ENCODE measurements around the gene RGS3.

The RGS3 gene

DNA sequence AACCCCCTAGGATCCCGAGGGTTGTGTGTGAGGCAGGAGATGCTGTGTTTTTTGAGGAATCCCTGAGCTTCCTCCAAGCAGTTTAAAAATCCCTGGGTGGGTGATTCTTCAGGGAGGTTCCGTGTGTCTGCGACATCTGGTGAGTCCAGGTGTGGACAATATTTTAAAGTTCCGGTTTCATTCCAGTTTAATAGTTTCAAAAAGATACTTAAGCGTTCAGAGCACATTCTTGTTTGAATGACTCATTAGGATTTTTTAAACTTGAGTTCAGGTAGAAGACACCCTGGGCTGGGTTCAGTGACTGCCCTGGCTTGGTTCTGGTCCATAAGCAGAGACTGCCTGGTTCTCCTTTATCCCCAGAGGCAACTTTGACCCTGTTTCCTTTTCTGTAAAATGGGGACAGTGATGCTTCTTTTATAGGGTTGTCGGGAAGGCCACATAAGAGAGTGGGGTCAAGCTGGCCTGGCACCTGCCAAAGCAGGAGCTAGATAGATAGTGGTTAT lies 119.2 kb downstream of the RGS3 start:
- no peak for FAIRE-seq
- no peak for DNase-seq (ENCODE audit: insufficient read length, low spot score)

DNA sequence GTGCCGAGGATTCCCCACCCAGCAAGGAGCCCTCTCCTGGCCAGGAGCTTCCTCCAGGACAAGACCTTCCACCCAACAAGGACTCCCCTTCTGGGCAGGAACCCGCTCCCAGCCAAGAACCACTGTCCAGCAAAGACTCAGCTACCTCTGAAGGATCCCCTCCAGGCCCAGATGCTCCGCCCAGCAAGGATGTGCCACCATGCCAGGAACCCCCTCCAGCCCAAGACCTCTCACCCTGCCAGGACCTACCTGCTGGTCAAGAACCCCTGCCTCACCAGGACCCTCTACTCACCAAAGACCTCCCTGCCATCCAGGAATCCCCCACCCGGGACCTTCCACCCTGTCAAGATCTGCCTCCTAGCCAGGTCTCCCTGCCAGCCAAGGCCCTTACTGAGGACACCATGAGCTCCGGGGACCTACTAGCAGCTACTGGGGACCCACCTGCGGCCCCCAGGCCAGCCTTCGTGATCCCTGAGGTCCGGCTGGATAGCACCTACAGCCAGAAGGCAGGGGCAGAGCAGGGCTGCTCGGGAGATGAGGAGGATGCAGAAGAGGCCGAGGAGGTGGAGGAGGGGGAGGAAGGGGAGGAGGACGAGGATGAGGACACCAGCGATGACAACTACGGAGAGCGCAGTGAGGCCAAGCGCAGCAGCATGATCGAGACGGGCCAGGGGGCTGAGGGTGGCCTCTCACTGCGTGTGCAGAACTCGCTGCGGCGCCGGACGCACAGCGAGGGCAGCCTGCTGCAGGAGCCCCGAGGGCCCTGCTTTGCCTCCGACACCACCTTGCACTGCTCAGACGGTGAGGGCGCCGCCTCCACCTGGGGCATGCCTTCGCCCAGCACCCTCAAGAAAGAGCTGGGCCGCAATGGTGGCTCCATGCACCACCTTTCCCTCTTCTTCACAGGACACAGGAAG lies 120.2 kb downstream of the RGS3 start:
- FAIRE-seq (no peak), DNase-seq (ENCODE audit: insufficient read length, low spot score) (no peak)

DNA sequence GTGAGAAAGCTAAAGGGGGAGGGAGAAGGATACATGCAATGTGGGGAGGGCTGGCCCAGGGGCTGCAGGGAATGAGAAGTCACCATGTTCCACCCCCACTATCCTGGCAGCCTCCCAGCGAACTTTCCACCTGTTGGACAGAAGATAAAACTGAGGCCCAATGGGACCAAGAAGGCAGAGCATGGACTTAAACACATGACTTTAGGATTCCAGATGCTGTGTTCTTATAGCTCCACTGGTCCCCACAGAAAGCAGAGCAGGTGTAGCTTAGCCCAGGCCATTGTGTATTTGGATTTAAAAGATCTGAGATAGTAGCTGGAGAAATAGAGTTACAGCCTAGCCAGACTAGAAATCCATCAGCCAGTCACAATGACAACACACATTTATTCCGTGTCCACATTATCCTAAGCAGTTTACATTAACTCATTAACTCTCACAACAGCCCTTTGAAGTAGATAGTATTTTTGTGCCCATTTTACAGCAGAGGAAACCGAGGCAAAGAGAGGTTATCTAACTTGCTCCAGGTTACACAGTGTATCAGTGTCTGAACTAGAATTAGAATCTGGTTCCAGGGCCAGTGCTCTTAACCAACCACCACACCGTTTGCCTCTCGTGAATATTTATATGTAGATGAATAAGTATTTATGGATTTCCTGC lies 121.0 kb downstream of the RGS3 start:
- no peak for FAIRE-seq
- DNase-seq (ENCODE audit: insufficient read length, low spot score), result no peak

DNA sequence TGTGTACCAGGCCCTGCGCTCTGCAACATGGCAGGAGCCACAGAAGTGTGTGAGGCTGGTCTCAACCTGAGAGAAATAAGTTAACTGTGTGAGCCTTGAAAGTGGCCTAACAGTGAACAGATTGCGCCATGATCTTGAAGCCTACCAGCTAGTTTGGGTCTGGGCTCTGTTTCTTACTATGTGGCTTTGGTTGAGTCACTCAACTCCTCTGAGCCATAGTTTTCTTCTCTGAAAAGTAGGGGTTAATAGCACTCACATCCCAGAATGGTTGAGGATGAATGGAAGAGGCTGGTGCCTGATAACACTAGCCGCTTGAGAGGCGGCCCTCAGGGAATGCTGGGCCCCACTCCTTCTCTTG lies 121.5 kb downstream of the RGS3 start:
- no peak for FAIRE-seq
- no peak for DNase-seq (ENCODE audit: insufficient read length, low spot score)

DNA sequence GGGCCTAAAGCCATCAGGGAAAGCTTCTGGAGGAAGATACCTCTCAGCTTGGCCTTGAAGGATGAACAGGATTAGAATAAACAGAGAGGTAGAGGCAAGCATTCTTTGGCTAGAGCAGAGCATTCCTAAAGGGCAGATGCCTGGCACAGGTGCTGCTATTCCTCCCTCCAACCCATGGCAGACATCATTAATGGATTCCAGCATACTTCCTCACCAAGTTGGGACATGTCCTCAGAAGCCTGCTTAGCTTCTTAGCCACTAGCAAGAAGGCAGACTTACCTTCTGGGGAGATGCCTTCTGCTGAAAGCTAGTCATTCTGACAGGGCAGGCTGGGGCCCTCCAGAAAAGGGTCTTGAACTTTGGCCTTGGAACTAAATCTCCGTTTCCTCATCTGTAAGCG lies 122.0 kb downstream of the RGS3 start:
- DNase-seq (ENCODE audit: insufficient read length, low spot score) (no peak), FAIRE-seq (no peak)

DNA sequence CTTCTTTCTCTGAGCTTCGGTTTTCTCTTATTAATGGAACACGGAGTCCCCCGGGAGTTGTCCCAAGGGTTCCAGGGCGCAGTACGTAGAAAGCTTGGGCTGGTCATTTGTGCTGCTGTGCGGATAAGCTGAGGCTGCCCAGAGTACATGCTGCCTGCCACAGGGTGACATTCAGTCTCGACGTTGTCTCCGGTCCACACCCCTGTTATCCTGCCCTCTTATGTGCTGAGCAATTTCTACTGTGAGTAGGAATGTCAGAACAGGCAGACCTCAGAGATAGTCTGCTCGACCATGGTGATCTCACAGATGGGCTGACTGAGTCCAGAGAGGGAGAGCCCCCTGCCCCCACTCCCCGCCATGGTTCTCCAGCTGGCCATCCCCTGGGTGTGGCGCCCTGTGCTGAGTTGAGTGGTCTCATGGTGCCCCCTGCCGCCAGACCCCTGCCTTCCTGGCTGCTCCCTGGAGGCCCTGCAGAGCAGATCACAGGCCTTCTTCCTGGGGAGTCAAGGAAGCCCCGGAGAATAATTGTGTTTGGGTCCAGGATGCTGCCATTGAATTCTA lies 124.0 kb downstream of the RGS3 start:
- FAIRE-seq, result no peak
- DNase-seq (ENCODE audit: insufficient read length, low spot score), result peak; percentile 25

DNA sequence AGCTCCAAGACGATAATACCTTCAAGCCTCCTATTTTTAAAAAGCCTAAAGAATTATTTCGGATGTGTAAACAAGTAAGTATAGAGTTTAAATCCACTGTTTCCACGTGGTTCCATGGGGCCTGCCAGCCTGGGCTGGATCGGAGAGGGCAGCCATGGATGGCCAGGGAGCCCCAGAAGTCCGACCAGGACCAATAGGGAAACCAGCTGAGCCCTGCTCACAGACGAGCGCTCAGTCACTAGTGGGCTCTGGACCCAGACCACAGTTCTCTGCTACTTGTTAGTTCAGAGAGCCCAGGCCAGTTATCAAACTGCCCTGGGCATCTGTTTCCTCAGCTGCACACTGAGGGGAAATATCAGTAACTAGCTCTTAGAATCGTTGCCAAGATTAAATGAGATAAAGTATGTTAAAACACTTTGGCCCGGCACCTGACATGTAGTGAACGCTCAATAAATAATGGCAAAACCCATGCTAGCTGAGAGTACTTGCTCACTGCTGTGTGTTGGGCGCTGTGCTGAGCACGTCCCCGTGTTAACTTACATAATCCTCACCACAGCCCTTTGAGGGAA lies 124.8 kb downstream of the RGS3 start:
- DNase-seq (ENCODE audit: insufficient read length, low spot score) (no peak), FAIRE-seq (no peak)

DNA sequence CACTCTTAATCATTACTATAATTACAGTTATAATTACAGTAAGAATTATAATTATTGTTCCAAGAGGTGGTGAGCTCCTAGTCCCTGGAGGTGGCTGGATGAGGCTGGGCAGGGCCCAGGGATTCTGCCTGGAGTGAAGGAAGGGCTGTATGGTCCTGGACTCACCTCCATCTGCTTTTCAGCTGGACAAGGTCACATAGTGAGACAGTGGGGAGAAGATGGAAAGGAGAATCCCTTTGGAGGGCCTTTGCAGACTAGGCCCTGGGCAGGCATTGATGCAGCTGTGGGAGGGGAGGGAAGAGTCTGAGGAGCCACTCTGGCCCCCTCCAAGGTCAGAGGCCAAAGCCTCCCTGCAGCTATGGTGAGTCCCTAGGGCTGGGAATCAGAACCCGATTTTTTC lies 125.4 kb downstream of the RGS3 start:
- no peak for FAIRE-seq
- no peak for DNase-seq (ENCODE audit: insufficient read length, low spot score)

DNA sequence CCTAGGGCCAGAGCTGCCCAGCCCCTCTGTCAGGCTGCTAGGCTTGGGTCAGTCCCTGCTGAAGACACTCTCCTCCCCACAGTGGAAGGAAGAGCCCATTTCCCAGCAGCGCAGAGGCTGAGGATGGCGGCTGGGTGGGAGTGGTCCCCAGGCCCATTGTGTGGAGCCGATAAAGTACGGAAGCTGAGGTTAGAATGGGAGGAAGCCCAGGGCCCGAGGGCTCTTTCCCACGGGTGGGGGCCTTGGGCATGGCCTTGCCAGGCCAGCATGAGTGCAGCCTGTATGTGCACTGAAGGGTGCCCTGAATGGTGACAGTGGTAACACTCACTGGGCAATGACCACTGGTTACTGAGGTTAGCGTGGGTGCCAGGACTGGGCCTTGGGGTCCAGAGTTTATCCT lies 125.9 kb downstream of the RGS3 start:
- no peak for DNase-seq (ENCODE audit: insufficient read length, low spot score)
- FAIRE-seq, result no peak

DNA sequence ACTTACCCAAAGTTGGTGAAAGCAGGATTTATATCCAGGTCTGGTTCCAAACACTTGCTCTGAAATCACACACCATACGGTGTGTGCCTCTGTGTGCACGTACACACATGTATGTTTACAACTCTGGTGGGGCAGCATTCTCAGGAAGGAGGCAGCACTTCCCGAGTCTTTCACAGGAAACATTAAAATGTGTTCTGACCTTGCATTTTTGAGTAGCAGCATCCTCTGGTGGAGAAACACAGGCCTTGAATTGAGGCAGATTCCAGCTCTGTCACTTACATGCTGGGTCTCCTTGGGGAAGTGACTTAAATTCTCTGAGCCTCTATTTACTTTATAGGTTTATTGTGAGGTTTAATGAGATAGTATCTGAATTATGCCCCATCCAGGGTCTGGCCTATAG lies 126.4 kb downstream of the RGS3 start:
- FAIRE-seq (no peak), DNase-seq (ENCODE audit: insufficient read length, low spot score) (no peak)

DNA sequence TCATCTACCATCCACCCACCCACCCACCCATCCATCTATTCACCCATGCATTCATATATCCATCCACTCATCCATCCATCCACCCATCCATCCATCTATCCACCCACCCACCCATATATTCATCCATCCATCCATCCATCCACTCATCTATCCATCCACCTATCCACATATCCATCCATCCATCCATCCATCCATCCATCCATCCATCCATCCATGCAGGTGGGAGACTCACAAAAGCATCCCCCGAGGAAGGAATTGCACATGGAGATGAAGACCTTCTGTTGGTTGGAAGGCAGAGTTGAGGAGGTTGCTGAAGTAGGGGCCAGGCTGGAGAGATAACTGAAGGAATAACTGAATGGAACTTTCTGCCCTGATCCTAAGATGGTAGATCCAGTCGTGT lies 126.9 kb downstream of the RGS3 start:
- FAIRE-seq (no peak), DNase-seq (ENCODE audit: insufficient read length, low spot score) (no peak)

DNA sequence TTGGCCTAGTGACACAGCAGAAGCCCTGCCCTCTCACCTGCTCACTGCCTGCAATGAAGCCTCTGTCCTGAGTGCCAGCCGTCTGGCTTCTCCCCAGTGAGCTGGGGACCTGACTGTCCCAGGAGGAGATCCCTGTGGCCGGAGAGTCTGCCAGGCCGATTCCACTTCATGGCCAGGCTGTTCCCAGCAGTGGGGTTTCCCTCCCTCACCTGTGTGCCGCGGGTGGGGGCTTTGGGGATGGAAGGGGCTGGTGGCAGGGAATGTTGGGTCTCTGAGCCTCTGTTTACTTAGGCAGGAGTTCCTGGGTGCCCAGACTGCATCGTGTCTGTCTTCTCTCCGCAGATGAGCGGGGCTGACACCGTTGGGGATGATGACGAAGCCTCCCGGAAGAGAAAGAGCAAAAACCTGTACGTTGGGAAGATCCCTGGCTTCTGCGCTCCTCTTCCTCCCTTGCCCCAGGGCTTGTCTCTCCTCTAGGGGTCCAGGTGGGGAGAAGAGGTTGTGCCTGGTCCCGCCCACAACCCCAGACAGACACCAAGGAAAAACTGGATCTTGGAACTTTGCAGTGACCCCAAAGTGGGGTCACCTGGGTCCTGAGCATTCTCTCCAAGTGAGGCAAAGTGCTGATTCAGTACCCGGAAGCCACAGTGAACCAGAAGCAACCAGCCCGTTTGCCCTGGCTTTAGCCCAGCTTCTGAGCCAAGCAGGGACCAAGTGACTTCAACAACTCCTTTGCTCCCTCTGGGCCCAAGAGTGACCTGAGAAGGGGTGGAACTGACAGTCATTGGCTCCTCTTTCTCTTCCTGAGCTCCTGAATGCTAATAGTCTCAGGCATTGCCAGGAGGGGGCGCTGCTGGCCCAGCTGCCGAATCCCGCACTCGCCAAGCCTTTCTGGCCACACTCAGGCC lies 127.7 kb downstream of the RGS3 start:
- FAIRE-seq, result no peak
- peak; percentile 62 for DNase-seq (ENCODE audit: insufficient read length, low spot score)

DNA sequence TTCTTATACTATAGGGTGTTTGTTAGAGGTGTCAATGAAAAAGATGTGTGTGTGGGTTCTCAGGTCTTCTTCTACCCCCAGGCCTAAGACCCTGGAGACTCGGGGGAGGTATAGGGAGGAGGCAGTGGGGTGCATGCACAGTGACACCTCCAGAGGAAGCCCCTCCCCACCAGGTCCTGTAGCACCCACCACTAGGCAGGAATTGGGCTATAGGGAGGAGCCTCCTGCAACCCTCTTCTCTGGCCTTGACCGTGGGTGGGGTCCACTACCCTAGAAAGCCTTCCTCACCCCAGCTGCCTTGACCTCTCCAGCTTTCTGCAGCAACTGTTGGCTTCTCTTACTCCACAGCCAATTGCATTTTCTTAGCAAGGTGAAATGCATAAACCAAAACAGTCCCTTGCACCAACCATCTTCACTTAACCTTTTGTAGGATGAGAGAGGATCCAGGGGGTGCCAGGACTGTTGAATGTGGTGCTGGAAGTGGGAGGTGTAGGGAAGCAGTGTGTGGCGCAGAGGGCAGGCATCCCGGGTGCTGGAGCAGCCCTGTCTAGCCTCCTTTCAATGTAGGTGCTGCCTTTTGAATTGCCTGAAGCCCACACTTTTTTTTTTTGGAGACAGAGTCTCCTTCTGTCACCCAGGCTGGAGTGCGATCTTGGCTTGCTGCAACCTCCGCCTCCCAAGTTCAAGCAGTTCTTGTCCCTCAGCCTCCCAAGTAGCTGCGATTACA lies 128.5 kb downstream of the RGS3 start:
- FAIRE-seq, result no peak
- DNase-seq (ENCODE audit: insufficient read length, low spot score), result no peak

DNA sequence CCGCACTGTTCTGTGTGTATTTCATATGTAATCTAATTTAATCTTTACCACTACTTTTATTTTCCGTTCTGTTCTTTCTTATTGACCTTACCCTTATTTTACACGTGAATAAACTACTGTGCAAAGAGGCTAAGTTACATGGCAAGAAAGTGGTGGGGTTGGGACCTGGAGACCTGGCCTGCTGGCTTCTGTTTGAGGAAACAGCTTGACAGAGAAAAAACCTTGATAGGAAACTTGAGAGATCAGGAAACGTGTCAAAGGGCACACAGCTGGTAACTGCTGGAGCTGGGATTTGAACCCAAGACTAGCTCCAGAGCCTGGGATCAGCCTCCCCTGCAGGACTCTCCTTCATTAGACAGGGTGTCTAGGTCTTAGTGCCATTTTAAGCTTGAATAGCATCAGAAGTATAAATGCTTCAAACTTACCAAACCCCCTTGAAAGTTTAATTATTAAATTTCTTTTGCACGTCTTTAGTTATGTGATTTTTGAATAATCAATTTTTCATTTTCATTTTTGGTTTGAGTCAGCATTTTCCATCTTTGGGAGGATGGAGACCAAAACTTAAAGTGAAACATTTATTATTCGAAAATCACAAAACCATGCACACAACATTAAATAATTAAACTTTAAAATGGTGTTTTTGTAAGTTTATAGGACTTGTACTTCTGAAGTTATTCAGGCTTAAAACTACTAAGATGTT lies 129.5 kb downstream of the RGS3 start:
- DNase-seq (ENCODE audit: insufficient read length, low spot score) (no peak), FAIRE-seq (no peak)

DNA sequence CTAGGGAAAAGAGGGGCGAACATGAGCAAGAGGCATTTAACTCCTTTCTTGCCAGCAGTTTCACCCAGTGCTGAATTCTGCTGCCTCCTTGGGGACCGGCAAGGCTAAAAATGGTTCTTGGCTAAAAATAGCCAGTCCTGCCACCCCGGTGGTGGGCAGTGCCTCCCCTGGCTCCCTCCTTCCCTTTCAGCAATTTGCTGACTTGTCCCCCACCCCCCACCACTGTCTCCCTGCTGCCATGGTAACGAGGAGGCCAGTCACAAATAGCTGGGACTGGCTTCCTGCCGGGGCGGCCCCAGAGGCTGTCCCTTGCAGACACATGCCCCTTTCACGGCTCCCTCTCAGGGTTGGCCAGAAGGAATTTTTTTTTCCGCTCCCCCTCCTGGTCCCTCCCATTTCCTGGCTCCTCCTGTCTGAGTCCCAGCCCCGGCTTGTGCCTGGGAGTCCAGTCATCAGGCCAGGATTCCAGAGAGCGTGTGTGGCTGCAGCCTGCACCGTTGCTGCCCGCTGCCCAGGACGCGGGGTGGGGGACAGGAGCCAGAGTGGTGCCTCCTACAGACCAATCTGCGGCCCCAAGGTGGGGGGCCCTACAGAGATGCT lies 130.3 kb downstream of the RGS3 start:
- peak; percentile 93 for DNase-seq (ENCODE audit: insufficient read length, low spot score)

DNA sequence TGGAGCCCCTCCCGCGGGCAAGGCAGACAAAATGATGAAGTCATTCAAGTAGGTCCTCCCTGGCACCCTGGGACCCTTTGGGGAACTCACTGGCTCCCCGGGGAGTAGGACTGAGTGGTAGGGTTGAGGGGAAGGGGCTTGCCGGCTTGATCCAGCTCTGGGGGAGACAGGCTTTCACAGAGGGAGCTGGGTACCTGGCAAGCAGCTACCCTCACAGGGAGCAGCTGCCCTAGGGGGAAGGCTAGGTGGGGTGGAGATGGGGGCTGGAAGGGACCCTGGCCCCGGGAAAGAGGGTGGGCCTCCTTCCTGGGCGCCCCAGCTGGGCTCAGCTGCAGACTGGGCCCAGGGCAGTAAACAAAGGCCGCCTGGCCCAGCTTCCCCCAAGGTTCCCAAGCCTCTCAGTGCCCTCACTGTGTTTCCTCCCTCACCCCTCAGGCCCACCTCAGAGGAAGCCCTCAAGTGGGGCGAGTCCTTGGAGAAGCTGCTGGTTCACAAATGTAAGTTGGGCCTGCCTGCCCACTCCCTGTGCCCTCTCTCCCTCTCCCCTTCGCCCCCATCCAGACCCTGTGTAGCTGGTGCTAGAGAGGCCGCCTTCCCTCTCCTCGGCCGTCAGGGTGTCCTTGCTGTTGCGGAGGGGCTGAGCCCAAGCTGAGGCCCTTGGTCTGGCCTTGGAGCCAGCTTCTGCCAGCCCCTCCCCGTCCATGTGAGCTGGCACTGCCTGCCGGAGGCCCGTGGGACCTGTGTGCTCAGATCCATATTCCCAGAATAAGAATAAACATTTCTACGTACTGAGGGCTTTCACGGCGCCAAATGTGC lies 131.2 kb downstream of the RGS3 start:
- FAIRE-seq (no peak), DNase-seq (ENCODE audit: insufficient read length, low spot score) (no peak)

More for the DNA sequence above, 130.3 kb downstream of the RGS3 start:
- FAIRE-seq, result peak; percentile 65

DNA sequence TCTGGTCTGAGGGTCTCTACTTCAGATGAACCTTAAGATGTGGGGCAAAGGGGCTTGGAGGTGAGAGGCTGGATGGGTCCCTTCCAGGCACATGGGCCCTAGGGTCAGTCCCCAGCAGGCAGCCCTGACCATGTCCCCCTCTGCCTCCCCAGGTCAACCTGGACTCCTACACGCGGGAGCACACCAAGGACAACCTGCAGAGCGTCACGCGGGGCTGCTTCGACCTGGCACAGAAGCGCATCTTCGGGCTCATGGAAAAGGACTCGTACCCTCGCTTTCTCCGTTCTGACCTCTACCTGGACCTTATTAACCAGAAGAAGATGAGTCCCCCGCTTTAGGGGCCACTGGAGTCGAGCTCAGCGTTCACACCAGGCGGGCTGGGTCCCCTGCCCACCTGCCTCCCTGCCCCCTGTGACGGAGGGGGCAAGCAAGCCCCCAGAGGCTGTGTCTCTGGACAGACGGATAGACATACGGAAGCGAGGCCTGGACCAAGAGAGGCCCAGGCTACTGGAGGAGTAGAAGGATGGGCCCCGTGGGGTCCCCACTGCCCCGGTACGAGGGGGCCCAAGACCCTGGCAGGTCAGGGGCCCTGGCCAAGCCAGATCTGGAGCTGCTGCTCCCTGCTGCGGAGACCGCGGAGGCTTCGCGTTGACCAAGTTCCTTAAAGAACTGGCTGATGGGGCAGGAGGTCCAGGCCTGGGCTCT lies 133.2 kb downstream of the RGS3 start:
- DNase-seq (ENCODE audit: insufficient read length, low spot score) (no peak), FAIRE-seq (no peak)
